Right ventricle myocardium superior (tissue), 1 donor: ENCODE results near the gene FAM20C. TPM values are rescaled to one million over a fixed set of nuclear protein-coding genes. Genes with fewer than 3 reads are reported as not detected.
"Not testable (repeated sequence)": the region's sequence is repeated elsewhere in the genome, so short reads cannot be mapped to it uniquely, and the experiment has no call there.

Experiments used
- ATAC-seq: fragments of 200-7000 bp; cut with Tn5 transposase; one replicate; pipeline ENCODE4 v1.9.1; 2020; ENCODE audit warnings: mild to moderate bottlenecking; ENCODE audit not compliant: poor library complexity
- DNase-seq: peaks from one replicate; pipeline ENCODE4 v3.0.0-alpha.2; 2020
- intact Hi-C: fragments of 100-400 bp; cut with DNase I; formaldehyde crosslinking; loops from one replicate; pipeline ENCODE4 v1.11.2; 2022
- total RNA-seq: library from RNA; stranded (reverse); fragmentation: NEBNext Ultra II Directional; extraction: Animal tissue kit (Norgen Biotek cat#: 25700); gene quantifications from one replicate; pipeline ENCODE4 v1.2.1, GENCODE V29; 2021
- donor health status: DM: no; HTN: yes; CAD: no; lungs with severe emphysema.

Gene FAM20C
- total RNA-seq, 1 donor from 2014 or later = 23.4 TPM

DNA sequence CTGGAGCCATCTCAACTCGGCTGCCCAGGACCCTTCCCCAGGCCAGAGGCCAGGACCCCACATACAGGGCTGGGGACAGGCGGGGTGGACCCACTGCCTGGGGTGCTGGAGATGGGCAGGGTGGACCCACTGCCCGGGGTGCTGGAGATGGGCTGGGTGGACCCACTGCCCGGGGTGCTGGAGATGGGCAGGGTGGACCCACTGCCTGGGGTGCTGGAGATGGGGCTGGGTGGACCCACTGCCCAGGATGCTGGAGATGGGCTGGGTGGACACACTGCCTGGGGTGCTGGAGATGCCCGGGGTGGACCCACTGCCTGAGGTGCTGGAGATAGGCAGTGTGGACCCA, 65.2 kb downstream of the FAM20C start:
- intact Hi-C loops = no loop called here
- no peak for ATAC-seq
- DNase-seq = peak; percentile 27

DNA sequence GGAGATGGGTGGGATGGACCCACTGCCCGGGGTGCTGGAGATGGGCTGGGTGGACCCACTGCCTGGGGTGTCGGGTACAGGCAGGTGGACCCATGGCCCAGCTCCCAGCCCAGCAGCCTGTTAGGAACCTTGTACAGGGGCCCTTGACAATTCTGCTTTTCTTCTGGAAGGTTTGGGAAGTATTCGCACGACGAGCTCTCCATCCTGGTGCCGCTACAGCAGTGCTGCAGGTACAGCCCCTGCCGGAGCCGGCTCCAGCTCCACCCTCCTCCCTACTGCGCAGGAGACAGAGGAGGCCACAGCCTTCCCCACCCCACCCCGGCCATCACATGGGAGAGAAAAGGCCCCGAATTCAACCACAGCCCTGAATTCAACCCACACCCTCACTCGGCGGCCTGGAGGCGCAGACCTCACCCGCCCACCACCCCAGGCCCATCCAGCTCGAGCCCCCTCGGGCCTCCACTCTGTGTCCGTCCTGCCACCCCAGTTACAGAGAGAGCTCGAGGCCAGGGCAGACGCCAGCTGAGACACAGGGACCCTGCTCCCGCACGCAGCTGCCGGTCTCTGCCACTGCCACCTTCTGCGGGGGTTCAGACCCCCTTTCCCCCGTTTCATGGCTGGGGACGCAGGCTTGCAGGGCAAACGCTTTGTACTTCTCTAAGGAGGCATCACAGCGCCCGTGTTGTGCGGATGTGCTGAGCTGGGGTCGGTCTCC, 66.3 kb downstream of the FAM20C start:
- DNase-seq = peak; percentile 39
- intact Hi-C loops = no loop called here
- no peak for ATAC-seq

DNA sequence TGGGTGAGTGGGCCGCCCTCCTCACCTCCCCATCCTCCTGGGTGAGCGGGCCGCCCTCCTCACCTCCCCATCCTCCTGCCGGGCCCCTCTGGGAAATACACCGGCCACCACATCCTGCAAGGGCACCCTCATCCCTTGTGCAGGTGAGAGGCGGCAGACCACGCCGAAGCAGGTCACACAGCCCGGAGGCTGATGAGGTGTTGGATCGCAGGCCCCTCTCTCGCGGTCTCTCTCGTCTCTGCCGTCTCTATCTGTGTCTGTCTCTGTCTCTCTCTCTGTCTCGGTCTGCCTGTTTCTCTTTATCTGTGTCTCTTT, 66.8 kb downstream of the FAM20C start:
- DNase-seq (no peak), ATAC-seq (no peak)
- intact Hi-C loops = no loop called here

DNA sequence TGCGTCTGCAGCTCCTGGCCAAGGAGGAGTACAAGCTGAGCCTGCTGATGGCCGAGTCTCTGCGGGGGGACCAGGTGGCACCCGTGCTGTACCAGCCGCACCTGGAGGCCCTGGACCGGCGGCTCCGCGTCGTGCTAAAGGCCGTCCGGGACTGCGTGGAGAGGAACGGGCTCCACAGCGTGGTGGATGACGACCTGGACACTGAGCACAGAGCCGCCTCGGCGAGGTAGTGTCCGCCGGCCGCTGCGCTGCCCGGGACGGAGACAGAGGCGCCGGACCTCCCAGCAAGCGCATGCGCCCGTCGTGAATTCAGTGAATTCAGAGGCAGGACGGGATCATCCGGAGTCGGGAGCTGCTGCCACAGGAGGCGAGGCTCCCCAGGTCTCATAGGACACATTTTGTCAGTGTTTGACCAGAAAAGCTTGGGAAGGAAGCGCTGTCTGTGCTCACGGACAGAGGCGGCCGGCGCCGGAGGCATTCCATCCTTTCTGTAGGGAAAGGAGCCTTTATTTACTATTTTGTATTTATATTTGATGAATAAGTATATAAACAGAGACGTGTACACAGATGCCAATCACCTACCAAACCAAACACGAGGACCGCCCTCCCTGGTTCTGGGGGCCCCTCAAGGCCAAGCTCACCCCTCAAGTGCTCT, 67.5 kb downstream of the FAM20C start:
- DNase-seq (peak; percentile 36), ATAC-seq (no peak)
- intact Hi-C loops = no loop called here

DNA sequence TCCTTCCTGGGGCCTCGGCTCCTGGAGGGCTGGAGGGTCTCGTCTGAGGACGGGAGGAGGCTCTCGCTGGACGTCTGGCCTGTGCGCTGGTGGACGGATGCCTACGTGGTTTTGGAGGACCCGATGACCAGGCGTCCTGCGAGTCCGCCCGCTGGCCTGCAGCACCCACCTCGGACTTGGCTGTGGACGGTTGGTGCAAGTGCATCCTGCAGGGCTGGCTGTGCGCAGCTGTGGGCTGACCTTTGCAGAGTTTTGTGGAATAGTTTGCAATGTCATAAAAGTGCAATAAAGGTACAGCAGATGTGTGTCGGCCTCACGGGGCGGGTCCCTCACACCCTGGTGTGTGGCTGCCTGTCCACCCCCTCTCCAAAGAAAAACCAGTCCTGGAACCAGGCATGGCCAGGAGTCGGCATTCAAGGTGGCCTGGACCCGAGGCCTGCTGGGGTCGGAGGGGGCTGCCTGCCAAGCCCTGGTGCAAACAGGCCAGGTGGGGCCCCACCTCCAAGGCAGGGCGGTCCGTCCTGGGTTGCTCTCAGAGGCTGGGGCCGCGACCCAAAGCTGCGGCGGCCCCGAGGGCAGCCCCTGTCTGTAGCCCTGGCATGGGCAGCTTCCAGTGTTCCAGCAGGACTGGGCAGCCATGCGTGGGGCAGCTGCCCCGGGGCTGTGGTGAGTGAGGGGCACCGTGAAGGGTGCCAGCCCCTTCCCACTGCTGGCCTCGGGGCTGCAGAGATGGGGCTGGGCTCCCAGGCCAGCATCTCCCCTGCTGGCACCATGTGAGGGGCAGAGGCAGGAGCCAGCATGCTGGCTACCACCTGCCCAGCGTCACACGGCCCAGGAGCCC, 68.3 kb downstream of the FAM20C start:
- peak; percentile 39 for DNase-seq
- intact Hi-C loops = no loop called here
- ATAC-seq = no peak

DNA sequence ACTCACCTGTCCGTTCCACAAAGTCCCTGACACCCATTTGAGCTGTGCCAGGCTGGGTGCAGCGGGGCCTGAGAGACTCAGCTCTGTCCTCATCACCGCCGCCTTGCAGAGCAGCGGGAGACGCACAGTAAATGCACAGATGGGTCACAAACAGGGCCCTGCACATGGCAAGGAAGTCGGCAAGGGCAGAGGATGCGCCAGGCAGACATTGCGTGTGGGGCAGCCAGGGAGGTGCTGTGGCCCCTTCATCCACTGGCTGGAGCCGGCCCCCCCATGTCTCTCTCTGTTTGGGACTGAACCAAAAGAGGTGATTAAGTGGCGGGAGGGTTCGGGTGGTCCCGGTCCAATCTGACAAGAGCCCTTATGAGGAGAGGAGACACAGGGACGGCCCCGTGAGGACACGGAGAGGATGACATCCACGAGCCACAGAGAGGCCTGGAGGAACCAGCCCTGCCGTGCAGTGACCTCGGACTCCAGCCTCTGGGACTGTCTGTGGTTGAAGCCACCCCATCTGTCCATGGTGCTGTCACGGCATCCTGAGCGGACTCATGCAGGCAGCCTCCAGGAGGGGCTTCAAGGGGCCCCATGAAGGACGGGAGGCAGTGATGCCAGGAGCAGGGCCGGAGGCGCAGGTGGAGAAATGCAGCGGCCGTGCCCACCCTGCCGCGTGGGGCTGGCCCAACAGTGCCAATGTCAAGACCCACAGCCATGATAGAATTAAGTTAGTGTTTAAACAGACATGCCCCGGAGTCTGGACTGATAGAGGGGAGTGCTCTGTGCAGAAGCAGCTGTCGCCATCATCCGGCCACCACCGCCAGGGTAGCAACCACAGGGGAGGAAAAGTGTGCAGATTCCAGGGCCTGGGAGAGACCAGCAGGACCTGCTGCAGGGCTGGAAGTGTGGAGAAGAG, 69.2 kb downstream of the FAM20C start:
- intact Hi-C loops = no loop called here
- ATAC-seq (no peak), DNase-seq (peak; percentile 40)

DNA sequence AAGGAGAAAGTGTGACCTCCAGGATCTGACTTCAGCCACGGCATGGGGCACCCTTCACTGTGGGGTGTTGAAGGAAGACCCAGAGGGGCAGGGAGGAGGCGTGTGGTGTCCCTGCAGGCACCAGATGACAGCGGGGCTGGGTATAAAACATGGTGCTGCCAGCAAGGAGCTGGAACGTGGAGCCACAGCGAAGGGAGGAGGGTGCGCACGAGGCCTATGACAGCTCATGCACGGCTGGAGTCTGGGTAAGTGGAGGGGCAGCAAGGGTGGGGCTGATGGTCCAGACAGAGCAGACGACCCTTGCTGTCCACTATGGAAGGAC, 69.8 kb downstream of the FAM20C start:
- no peak for ATAC-seq
- DNase-seq = peak; percentile 26
- intact Hi-C loops = no loop called here

DNA sequence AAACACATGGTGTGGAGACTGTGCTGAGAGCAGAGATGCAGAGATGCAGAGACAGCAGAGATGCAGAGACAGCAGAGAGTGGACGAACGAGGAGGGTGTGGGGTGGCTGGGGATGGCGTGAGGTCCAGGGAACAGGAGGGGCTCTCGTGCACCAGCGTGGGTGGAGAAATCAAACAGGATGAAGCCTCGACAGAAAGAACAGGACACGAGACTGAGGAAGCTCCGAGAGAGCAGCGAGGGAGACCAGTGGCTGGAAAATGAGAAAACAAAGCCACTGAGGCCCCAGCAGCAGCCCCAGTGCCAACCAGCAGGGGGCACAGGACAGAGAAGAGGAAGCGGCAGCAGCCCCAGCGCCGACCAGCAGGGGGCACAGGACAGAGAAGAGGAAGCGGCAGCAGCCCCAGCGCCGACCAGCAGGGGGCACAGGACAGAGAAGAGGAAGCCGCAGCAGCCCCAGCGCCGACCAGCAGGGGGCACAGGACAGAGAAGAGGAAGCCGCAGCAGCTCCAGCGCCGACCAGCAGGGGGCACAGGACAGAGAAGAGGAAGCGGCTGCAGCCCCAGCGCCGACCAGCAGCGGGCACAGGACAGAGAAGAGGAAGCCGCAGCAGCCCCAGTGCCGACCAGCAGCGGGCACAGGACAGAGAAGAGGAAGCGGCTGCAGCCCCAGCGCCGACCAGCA, 70.4 kb downstream of the FAM20C start:
- intact Hi-C loops, ATAC-seq: not testable (repeated sequence)
- DNase-seq = peak; percentile 20

DNA sequence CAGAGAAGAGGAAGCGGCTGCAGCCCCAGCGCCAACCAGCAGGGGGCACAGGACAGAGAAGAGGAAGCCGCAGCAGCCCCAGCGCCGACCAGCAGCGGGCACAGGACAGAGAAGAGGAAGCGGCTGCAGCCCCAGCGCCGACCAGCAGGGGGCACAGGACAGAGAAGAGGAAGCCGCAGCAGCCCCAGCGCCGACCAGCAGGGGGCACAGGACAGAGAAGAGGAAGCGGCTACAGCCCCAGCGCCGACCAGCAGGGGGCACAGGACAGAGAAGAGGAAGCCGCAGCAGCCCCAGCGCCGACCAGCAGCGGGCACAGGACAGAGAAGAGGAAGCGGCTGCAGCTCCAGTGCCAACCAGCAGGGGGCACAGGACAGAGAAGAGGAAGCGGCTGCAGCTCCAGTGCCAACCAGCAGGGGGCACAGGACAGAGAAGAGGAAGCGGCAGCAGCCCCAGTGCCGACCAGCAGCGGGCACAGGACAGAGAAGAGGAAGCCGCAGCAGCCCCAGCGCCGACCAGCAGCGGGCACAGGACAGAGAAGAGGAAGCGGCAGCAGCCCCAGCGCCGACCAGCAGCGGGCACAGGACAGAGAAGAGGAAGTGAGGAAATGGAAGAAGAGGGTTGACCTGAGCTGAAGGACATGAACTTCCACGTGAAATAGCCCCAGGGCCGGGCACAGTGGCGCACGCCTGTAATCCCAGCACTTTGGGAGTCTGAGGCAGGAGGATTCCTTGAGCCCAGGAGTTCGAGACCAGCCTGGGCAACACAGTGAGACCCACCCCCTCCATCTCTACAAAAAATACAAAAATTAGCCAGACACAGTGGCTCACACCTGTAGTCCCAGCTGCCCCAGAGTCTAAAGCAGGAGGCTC, 71.3 kb downstream of the FAM20C start:
- ATAC-seq, intact Hi-C loops: not testable (repeated sequence)
- DNase-seq = peak; percentile 57

DNA sequence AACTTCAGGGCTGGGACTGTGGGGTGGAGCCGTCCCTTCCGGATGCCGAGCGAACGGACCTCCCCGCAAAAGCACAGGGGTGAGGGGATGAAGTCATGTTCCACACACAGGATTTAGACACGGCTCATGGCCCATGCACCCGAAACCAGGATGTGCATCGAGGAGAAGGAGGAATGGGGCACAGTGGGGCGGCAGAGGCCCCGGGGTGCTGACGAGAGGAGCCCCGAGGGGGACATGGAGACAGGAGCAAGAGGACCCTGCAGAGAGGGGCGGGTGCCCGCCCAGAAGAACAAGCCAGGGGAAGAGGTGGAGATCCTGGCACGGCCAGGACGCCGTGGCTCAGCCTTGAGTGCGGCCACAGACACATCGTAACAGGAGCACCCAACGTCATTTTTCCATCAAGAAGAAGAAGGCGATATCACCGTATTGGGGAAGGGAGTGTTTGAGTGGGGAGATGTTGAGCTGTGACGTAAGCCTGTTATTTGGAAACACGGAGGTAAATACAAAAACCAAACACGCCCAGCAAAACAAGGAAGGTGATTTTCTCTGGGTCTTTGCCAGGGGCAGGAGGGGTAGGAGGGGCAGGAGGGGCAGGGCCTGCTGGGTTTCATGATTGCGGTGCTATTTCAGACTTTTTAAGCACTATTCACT, 72.3 kb downstream of the FAM20C start:
- DNase-seq (peak; percentile 32), ATAC-seq (peak; percentile 11)
- intact Hi-C loops = no loop called here

DNA sequence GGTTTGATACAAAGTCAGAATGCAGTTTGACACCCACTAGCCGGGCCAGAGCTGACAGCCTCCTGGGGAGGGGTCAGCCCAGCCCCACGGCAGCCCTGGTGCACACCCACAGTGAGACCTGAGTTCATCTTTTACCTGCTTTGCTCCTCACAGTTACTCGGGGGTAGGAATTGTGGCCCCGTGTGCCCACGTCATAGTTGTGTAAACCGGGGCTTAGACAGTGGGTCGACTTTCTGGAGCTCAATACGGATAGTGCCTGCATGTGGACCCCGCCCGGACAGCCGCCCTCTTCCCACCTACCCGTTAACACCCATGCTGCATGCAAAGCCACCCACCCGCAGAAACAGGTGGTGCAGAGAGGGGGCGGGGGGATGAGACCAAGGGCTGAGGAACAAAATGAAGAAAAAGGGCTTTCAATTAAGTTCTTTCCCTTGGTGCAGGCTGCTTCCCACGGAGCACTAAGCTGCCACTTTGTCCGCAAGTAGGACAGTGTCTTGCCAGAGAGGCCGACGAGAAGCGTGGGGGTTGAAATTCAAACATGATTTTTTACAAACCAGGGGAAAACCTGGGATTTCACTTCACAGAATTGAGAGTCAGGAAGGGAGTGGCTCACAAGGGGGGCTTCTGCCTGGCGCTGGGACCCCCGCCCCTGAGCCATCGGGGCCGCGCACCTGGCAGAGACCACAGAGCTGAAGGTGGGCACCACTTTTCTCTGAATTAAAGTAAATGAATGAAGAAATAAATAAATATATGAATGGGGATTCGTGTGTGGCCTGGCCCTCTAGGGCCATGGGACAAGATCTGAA, 73.0 kb downstream of the FAM20C start:
- DNase-seq (peak; percentile 27), ATAC-seq (no peak)
- intact Hi-C loops = no loop called here

DNA sequence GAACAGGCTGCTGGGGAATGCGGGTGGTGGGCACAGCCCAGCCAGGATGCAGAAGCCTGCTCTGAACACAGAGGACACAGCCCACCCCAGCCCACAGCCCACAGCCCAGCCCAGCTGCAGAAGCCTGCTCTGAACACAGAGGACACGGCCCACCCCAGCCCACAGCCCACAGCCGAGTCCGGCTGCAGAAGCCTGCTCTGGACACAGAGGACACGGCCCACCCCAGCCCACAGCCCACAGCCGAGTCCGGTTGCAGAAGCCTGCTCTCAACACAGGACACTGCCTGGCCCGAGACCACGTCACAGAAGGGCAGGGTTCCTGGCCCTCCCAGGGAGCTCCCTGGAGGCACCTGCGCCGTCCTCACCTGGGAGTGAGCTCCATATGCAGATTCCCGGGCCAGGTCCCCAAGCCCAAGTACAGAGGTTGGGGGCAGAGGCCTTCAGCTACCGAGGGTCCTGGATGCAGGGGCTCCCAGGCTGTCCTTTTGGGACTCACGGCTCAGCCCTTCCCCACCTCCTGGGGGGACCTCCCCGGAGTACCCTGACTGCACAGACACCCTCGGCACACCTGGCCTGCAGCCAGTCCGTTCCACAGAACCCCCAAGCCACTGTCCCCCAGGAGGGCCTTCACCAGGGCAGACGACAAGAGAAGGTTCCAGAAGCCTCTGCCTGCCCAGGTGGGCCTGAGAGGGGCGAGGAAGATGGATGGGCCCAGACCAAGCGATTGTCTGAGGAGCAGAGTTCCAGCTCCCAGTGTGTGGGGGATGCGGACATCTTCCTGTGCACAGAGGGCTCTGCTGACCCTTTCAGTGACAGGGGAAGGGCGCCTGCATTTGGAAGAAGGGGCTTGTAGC, 73.9 kb downstream of the FAM20C start:
- intact Hi-C loops = no loop called here
- ATAC-seq (peak; percentile 9), DNase-seq (peak; percentile 33)

DNA sequence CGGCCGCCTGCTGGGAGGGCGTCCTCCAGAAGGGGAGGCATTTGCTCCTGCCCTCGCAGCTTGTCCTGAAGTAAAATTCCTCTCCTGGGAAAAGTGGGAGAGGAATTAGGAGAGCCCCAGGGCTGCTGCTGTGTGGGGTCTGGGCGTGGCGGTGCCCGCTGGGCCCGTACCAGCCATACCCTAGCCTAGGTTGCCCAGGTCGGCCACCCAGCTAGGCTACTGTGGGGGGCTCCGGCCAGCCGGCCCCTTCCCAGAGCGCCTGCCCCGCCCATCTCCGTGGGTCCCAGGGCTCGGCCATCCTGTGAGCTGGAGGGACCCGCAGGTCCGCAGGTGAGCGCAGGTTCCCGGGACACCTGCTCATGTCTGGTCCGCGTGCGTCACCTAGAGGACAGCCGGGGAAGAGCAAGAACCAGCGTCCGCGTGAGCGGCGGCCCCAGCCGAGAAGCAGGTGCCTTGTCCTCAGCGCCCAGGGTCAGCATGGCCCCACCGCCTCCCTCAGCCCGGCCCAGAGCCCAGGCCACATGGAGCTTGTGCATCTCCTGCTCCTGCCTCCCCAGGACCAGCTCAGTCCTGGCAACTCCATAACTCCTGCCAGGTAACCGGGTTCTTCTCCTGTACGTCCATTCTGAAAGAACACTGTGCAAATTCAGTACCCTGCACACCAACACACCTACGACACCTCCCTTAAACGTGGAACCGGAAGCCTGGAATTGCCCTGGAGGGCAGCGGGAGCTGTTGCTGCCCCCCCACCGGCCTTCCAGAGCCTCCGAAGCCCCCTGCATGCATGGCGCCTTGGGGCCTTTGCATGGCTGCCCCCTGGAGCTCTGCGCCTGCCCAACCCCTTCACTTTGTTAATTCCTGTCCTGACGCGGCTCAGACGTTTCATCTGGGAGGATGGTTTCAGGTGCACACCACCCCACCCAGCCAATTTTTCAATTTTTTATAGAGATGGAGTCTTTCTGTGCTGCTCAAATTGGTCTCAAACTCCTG, 74.8 kb downstream of the FAM20C start:
- intact Hi-C loops = no loop called here
- DNase-seq (peak; percentile 36), ATAC-seq (peak; percentile 23)

DNA sequence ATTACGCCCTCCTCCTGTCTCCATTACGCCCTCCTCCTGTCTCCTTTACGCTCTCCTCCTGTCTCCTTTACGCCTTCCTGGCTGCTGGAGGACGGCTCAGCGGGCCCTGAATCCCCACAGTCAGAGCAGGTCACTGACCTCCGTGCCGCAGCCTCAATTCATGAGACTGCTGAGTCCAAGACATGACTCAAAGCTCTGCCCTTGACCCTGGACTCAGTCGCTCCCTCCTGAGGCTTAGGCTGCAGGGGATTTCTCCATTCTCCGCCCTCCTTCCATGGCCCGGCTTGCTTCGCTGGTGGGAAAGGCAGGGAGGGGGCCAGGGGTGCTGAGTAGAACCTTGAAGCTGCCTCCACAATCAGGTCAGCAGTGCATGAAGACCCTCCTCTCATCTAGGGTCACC, 76.6 kb downstream of the FAM20C start:
- no peak for ATAC-seq
- DNase-seq = no peak
- intact Hi-C loops = no loop called here
